Measurements from ENCODE around the gene DCP1B. TPM values are rescaled to one million over a fixed set of nuclear protein-coding genes. Genes with fewer than 3 reads are reported as not detected.

DCP1B gene
- total and polyA plus RNA-seq, 4 donors, result 3.5 to 5.5 (median 4.6) TPM

DNA sequence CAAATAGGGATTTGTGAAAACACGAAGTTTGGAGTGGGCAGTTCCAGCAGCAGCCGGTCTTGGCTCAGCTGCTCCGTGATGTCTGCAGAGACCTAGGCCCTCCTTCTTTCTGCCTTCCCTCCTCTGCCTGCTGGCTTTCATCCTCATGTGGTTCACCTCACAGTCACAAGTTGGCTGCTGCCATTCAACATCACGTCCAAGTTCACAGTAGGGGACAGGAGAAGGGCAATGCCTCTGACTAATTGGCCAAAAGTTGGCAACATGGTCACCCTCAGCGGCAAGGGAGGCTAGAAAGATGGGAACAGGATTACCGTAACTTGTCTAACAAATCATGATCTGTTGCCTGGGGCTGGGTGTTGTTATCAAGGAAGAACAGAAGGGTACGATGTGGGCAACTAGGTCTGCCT is 78.0 kb downstream of the DCP1B start:
- no peak for TF ChIP-seq GABPA (IDR thresholded peaks at IDR 0.05 in 1 of 2, conservative IDR thresholded peaks at IDR 0.05 in 1 of 2)
- no peak for TF ChIP-seq FOXA2 (IDR thresholded peaks at IDR 0.05)
- no peak for TF ChIP-seq JUND (IDR thresholded peaks at IDR 0.05)
- no peak for TF ChIP-seq HNF4G (IDR thresholded peaks at IDR 0.05)
- TF ChIP-seq HNF4A (conservative IDR thresholded peaks at IDR 0.05), result no peak
- TF ChIP-seq SP1 (IDR thresholded peaks at IDR 0.05), result no peak
- TF ChIP-seq TAF1 (conservative IDR thresholded peaks at IDR 0.05), result no peak
- TF ChIP-seq EGR1 (IDR thresholded peaks at IDR 0.05; ENCODE audit: low read depth in 2 of 2), result no peak
- no peak for TF ChIP-seq YY1 (IDR thresholded peaks at IDR 0.05)
- TF ChIP-seq, protein P1, sequence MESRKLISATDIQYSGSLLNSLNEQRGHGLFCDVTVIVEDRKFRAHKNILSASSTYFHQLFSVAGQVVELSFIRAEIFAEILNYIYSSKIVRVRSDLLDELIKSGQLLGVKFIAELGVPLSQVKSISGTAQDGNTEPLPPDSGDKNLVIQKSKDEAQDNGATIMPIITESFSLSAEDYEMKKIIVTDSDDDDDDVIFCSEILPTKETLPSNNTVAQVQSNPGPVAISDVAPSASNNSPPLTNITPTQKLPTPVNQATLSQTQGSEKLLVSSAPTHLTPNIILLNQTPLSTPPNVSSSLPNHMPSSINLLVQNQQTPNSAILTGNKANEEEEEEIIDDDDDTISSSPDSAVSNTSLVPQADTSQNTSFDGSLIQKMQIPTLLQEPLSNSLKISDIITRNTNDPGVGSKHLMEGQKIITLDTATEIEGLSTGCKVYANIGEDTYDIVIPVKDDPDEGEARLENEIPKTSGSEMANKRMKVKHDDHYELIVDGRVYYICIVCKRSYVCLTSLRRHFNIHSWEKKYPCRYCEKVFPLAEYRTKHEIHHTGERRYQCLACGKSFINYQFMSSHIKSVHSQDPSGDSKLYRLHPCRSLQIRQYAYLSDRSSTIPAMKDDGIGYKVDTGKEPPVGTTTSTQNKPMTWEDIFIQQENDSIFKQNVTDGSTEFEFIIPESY (IDR thresholded peaks at IDR 0.05), result no peak
- TF ChIP-seq, protein P2, sequence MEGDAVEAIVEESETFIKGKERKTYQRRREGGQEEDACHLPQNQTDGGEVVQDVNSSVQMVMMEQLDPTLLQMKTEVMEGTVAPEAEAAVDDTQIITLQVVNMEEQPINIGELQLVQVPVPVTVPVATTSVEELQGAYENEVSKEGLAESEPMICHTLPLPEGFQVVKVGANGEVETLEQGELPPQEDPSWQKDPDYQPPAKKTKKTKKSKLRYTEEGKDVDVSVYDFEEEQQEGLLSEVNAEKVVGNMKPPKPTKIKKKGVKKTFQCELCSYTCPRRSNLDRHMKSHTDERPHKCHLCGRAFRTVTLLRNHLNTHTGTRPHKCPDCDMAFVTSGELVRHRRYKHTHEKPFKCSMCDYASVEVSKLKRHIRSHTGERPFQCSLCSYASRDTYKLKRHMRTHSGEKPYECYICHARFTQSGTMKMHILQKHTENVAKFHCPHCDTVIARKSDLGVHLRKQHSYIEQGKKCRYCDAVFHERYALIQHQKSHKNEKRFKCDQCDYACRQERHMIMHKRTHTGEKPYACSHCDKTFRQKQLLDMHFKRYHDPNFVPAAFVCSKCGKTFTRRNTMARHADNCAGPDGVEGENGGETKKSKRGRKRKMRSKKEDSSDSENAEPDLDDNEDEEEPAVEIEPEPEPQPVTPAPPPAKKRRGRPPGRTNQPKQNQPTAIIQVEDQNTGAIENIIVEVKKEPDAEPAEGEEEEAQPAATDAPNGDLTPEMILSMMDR (IDR thresholded peaks at IDR 0.05; ENCODE audit: low read depth, low read length, missing input control), result no peak
- TF ChIP-seq, protein P3, sequence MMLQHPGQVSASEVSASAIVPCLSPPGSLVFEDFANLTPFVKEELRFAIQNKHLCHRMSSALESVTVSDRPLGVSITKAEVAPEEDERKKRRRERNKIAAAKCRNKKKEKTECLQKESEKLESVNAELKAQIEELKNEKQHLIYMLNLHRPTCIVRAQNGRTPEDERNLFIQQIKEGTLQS (IDR thresholded peaks at IDR 0.05), result no peak
- TF ChIP-seq RXRA (IDR thresholded peaks at IDR 0.05), result no peak
- no peak for TF ChIP-seq RAD21 (IDR thresholded peaks at IDR 0.05)
- peak; percentile 31 for DNase-seq (ENCODE audit: low spot score)
- H3K27me3 ChIP-seq (ENCODE audit: control insufficient read depth in 4 of 4, insufficient read depth in 4 of 4, low read length in 3 of 4), result no peaks in the 10 kb centered on the region
- no peak overlapping the region for H3K27ac ChIP-seq (ENCODE audit: low read depth in 1 of 2, low read length in 2 of 2)
- no peaks in the 10 kb centered on the region for H3K4me1 ChIP-seq (ENCODE audit: control insufficient read depth in 4 of 4, insufficient read depth in 4 of 4, low read length in 3 of 4)
- H3K4me3 ChIP-seq (ENCODE audit: low read depth in 1 of 3, low read length in 3 of 3), result no peak overlapping the region
- H3K9me3 ChIP-seq (ENCODE audit: control insufficient read depth in 4 of 4, low read length in 3 of 4), result no peaks in the 10 kb centered on the region
- WGBS, result 87% methylated on average over 7 of the region's 7 CpGs
- no peak overlapping the region for H3K9ac ChIP-seq (ENCODE audit: low read depth in 1 of 2, low read length in 2 of 2)
- no peaks in the 10 kb centered on the region for H3K36me3 ChIP-seq (ENCODE audit: control insufficient read depth in 4 of 4, insufficient read depth in 3 of 4, low read depth in 1 of 4, low read length in 3 of 4)

DNA sequence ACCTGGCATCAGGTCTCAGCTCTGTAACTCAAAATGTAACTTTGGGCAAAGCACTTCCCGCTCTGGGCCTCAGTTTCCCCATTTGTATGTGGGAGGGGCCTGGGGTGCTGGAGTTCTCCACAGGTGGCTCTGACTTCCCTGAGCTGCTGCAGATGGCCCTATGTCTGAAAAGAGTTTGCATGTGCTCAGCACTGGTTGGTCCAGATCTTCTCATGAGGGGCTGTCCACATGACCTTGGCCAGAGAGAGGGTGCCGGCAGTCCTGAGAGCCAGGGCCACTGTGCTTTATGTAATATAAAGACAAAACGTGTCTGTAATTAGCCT is 78.6 kb downstream of the DCP1B start:
- Histone ChIP-seq H3K4me3 (ENCODE audit: low read depth in 1 of 3, low read length in 3 of 3) (no peak overlapping the region), H3K27ac (ENCODE audit: low read depth in 1 of 2, low read length in 2 of 2) (no peak overlapping the region), H3K9ac (ENCODE audit: low read depth in 1 of 2, low read length in 2 of 2) (no peak overlapping the region), H3K9me3 (ENCODE audit: control insufficient read depth in 4 of 4, low read length in 3 of 4) (no peaks in the 10 kb centered on the region), H3K4me1 (ENCODE audit: control insufficient read depth in 4 of 4, insufficient read depth in 4 of 4, low read length in 3 of 4) (no peaks in the 10 kb centered on the region), H3K27me3 (ENCODE audit: control insufficient read depth in 4 of 4, insufficient read depth in 4 of 4, low read length in 3 of 4) (no peaks in the 10 kb centered on the region), H3K36me3 (ENCODE audit: control insufficient read depth in 4 of 4, insufficient read depth in 3 of 4, low read depth in 1 of 4, low read length in 3 of 4) (no peaks in the 10 kb centered on the region)
- WGBS, result 60% methylated on average over 3 of the region's 3 CpGs
- DNase-seq (ENCODE audit: low spot score), result no peak
- TF ChIP-seq, protein P1 (IDR thresholded peaks at IDR 0.05), result no peak
- TF ChIP-seq, protein P4, sequence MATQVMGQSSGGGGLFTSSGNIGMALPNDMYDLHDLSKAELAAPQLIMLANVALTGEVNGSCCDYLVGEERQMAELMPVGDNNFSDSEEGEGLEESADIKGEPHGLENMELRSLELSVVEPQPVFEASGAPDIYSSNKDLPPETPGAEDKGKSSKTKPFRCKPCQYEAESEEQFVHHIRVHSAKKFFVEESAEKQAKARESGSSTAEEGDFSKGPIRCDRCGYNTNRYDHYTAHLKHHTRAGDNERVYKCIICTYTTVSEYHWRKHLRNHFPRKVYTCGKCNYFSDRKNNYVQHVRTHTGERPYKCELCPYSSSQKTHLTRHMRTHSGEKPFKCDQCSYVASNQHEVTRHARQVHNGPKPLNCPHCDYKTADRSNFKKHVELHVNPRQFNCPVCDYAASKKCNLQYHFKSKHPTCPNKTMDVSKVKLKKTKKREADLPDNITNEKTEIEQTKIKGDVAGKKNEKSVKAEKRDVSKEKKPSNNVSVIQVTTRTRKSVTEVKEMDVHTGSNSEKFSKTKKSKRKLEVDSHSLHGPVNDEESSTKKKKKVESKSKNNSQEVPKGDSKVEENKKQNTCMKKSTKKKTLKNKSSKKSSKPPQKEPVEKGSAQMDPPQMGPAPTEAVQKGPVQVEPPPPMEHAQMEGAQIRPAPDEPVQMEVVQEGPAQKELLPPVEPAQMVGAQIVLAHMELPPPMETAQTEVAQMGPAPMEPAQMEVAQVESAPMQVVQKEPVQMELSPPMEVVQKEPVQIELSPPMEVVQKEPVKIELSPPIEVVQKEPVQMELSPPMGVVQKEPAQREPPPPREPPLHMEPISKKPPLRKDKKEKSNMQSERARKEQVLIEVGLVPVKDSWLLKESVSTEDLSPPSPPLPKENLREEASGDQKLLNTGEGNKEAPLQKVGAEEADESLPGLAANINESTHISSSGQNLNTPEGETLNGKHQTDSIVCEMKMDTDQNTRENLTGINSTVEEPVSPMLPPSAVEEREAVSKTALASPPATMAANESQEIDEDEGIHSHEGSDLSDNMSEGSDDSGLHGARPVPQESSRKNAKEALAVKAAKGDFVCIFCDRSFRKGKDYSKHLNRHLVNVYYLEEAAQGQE (IDR thresholded peaks at IDR 0.05), result no peak
- TF ChIP-seq, protein P3 (IDR thresholded peaks at IDR 0.05), result no peak
- TF ChIP-seq NR2F2 (IDR thresholded peaks at IDR 0.05), result no peak
- TF ChIP-seq GABPA (IDR thresholded peaks at IDR 0.05 in 1 of 2, conservative IDR thresholded peaks at IDR 0.05 in 1 of 2), result no peak
- TF ChIP-seq, protein P2 (IDR thresholded peaks at IDR 0.05; ENCODE audit: low read depth, low read length, missing input control), result no peak
- TF ChIP-seq EGR1 (IDR thresholded peaks at IDR 0.05; ENCODE audit: low read depth in 2 of 2), result no peak
- no peak for TF ChIP-seq RXRA (IDR thresholded peaks at IDR 0.05)
- no peak for TF ChIP-seq FOXA1 (IDR thresholded peaks at IDR 0.05)
- TF ChIP-seq SP1 (IDR thresholded peaks at IDR 0.05), result no peak
- TF ChIP-seq YY1 (IDR thresholded peaks at IDR 0.05), result no peak
- no peak for TF ChIP-seq HNF4G (IDR thresholded peaks at IDR 0.05)
- TF ChIP-seq FOXA2 (IDR thresholded peaks at IDR 0.05), result no peak
- TF ChIP-seq, protein P5, sequence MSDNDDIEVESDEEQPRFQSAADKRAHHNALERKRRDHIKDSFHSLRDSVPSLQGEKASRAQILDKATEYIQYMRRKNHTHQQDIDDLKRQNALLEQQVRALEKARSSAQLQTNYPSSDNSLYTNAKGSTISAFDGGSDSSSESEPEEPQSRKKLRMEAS (IDR thresholded peaks at IDR 0.05), result no peak
- TF ChIP-seq HNF4A (conservative IDR thresholded peaks at IDR 0.05), result no peak
- TF ChIP-seq TAF1 (conservative IDR thresholded peaks at IDR 0.05), result no peak
- no peak for TF ChIP-seq JUND (IDR thresholded peaks at IDR 0.05)
- no peak for TF ChIP-seq RAD21 (IDR thresholded peaks at IDR 0.05)
